Measurements from ENCODE around the gene GARIN5B. TPM values are rescaled to one million over a fixed set of nuclear protein-coding genes. Genes with fewer than 3 reads are reported as not detected.

The GARIN5B gene
- polyA plus RNA-seq, 3 donors = not detected

- Mint-ChIP-seq H3K27me3 (ENCODE audit: low read depth in 3 of 3) (peaks cover 68 to 92% (median 71%) of the 10 kb centered on the region in 3 donors), H3K4me1 (peaks cover 5% of the 10 kb centered on the region), H3K36me3 (peaks cover 0 to 4% of the 10 kb centered on the region in 2 donors), H3K27ac (no peak overlapping the region), H3K9me3 (peaks cover 0 to 24% (median 6%) of the 10 kb centered on the region in 7 donors), H3K4me3 (peak overlapping the region in 1 of 2 donors; percentile 58)
- Histone ChIP-seq H3K9me3 (replicated peaks in 1 of 2; ENCODE audit: control insufficient read depth in 1 of 2, insufficient read depth in 1 of 2, low read length in 2 of 2) (peaks cover 2 to 8% of the 10 kb centered on the region in 2 donors), H3K36me3 (replicated peaks in 1 of 2; ENCODE audit: control insufficient read depth in 1 of 2, insufficient read depth in 2 of 2, low read length in 2 of 2) (no peaks in the 10 kb centered on the region), H4K20me1 (ENCODE audit: insufficient read depth, low read length) (no peaks in the 10 kb centered on the region), H3K27me3 (ENCODE audit: control insufficient read depth in 2 of 2, insufficient read depth in 2 of 2, low read length in 2 of 2) (peaks cover 22 to 87% of the 10 kb centered on the region in 2 donors), H2AFZ (ENCODE audit: insufficient read depth, low read depth, low read length, poor library complexity, severe bottlenecking) (no peak overlapping the region), H3K4me1 (ENCODE audit: control insufficient read depth in 1 of 2, insufficient read depth in 2 of 2, low read length in 2 of 2) (peaks cover 4 to 6% of the 10 kb centered on the region in 2 donors), H3K4me3 (replicated peaks in 1 of 3; ENCODE audit: low read depth in 2 of 3, low read length in 3 of 3) (no peak overlapping the region), H3K9ac (ENCODE audit: insufficient read depth, low read length, poor library complexity, severe bottlenecking) (no peak overlapping the region), H3K4me2 (replicated peaks; ENCODE audit: extremely low read depth, low read length, poor library complexity, severe bottlenecking) (no peak overlapping the region), H3K79me2 (ENCODE audit: insufficient read depth, low read length) (no peaks in the 10 kb centered on the region), H3K27ac (ENCODE audit: low read depth in 1 of 2, low read length in 2 of 2) (no peak overlapping the region)
- intact Hi-C loops (cut with micrococcal nuclease) = no loop called here
- no peak for TF ChIP-seq CTCF (IDR thresholded peaks at IDR 0.05)
- 36% methylated on average over 21 of the region's 31 CpGs for WGBS (ENCODE audit: insufficient coverage)
- no peak for DNase-seq
Observed at GRCh38 chr19:55373993-55374757, 11.1 kb upstream of the GARIN5B start.

GRCh38 chr19:55373306-55373992, 10.4 kb upstream of the GARIN5B start:
- Histone ChIP-seq H3K9me3 (replicated peaks in 1 of 2; ENCODE audit: control insufficient read depth in 1 of 2, insufficient read depth in 1 of 2, low read length in 2 of 2) (peaks cover 2 to 8% of the 10 kb centered on the region in 2 donors), H3K27ac (ENCODE audit: low read depth in 1 of 2, low read length in 2 of 2) (no peak overlapping the region), H3K9ac (ENCODE audit: insufficient read depth, low read length, poor library complexity, severe bottlenecking) (no peak overlapping the region), H4K20me1 (ENCODE audit: insufficient read depth, low read length) (no peaks in the 10 kb centered on the region), H3K79me2 (ENCODE audit: insufficient read depth, low read length) (no peaks in the 10 kb centered on the region), H3K4me3 (replicated peaks in 1 of 3; ENCODE audit: low read depth in 2 of 3, low read length in 3 of 3) (no peak overlapping the region), H3K27me3 (ENCODE audit: control insufficient read depth in 2 of 2, insufficient read depth in 2 of 2, low read length in 2 of 2) (peaks cover 29 to 92% of the 10 kb centered on the region in 2 donors), H3K36me3 (replicated peaks in 1 of 2; ENCODE audit: control insufficient read depth in 1 of 2, insufficient read depth in 2 of 2, low read length in 2 of 2) (no peaks in the 10 kb centered on the region), H2AFZ (ENCODE audit: insufficient read depth, low read depth, low read length, poor library complexity, severe bottlenecking) (no peak overlapping the region), H3K4me1 (ENCODE audit: control insufficient read depth in 1 of 2, insufficient read depth in 2 of 2, low read length in 2 of 2) (peaks cover 4 to 6% of the 10 kb centered on the region in 2 donors), H3K4me2 (replicated peaks; ENCODE audit: extremely low read depth, low read length, poor library complexity, severe bottlenecking) (no peak overlapping the region)
- Mint-ChIP-seq H3K4me1 (peaks cover 5% of the 10 kb centered on the region), H3K4me3 (peak overlapping the region in 1 of 2 donors; percentile 58), H3K27me3 (ENCODE audit: low read depth in 3 of 3) (peaks cover 72 to 96% (median 74%) of the 10 kb centered on the region in 3 donors), H3K36me3 (peaks cover 0 to 4% of the 10 kb centered on the region in 2 donors), H3K27ac (peak overlapping the region in 1 of 7 donors; percentile 15), H3K9me3 (peaks cover 0 to 26% (median 6%) of the 10 kb centered on the region in 7 donors)
- DNase-seq = no peak
- TF ChIP-seq CTCF (IDR thresholded peaks at IDR 0.05) = no peak
- intact Hi-C loops (cut with micrococcal nuclease) = no loop called here
- 64% methylated on average over 8 of the region's 9 CpGs for WGBS (ENCODE audit: insufficient coverage)
